DND-41 (cell line): ENCODE data around the gene TMEM178B.

ENCODE experiments used
- ATAC-seq: fragments of 200-7000 bp; cut with Tn5 transposase; 3 replicates; pipeline ENCODE4 v1.9.1; 2021; ENCODE audit warnings: low read depth; ENCODE audit not compliant: insufficient read depth
- DNase-seq: peaks from one replicate; pipeline ENCODE4 v3.0.0-alpha.2; 2020
- H2AFZ ChIP-seq: 2 replicates; pipeline ENCODE4 v1.6.0; 2012; ENCODE audit warnings: low read depth, low read length
- H3K27ac ChIP-seq: 2 replicates; pipeline ENCODE4 v1.5.1; 2012; ENCODE audit warnings: low read length, inconsistent platforms
- H3K27me3 ChIP-seq: fragments of 200-600 bp; sonication (generic); 2 replicates; pipeline ENCODE4 v1.6.0; 2012; ENCODE audit warnings: low read length, mild to moderate bottlenecking, inconsistent platforms; ENCODE audit not compliant: insufficient read depth, poor library complexity
- H3K36me3 ChIP-seq: 2 replicates; pipeline ENCODE4 v1.5.1; 2012; ENCODE audit warnings: low read length, inconsistent platforms; ENCODE audit not compliant: insufficient read depth
- H3K4me1 ChIP-seq: 2 replicates; pipeline ENCODE4 v1.5.1; 2012; ENCODE audit warnings: mild to moderate bottlenecking, low read length; ENCODE audit not compliant: insufficient read depth
- H3K4me2 ChIP-seq: 2 replicates; pipeline ENCODE4 v1.6.0; 2012; ENCODE audit warnings: mild to moderate bottlenecking, moderate library complexity, low read length, inconsistent platforms; ENCODE audit not compliant: insufficient read depth
- H3K4me3 ChIP-seq, 2 experiments: fragments of 200-600 bp in 1 of 2; shearing (Covaris generic) in 1 of 2; 2 replicates each; pipeline ENCODE4 v1.5.1; 2012 to 2016; ENCODE audit warnings: inconsistent platforms in 2 of 2, low read length in 2 of 2, mild to moderate bottlenecking in 2 of 2, low read depth in 1 of 2, moderate library complexity in 1 of 2
- H3K79me2 ChIP-seq: 2 replicates; pipeline ENCODE4 v1.6.0; 2012; ENCODE audit warnings: low read length, inconsistent platforms; ENCODE audit not compliant: insufficient read depth
- H3K9ac ChIP-seq: 2 replicates; pipeline ENCODE4 v1.6.0; 2012; ENCODE audit warnings: low read depth, mild to moderate bottlenecking, inconsistent platforms, low read length, moderate library complexity
- H3K9me3 ChIP-seq: 2 replicates; pipeline ENCODE4 v1.5.1; 2012; ENCODE audit warnings: low read length, moderate library complexity, mild to moderate bottlenecking, inconsistent platforms; ENCODE audit not compliant: insufficient read depth, severe bottlenecking
- H4K20me1 ChIP-seq: 2 replicates; pipeline ENCODE4 v1.6.0; 2012; ENCODE audit warnings: low read length; ENCODE audit not compliant: insufficient read depth
- EZH2 ChIP-seq: IDR thresholded peaks from 3 replicates; pipeline ENCODE4 v1.6.1; 2012; ENCODE audit warnings: borderline replicate concordance, low read depth, mild to moderate bottlenecking, moderate library complexity, low read length, inconsistent platforms; ENCODE audit not compliant: severe bottlenecking
- TF ChIP-seq, protein P1 (sequence below): IDR thresholded peaks from 2 replicates; pipeline ENCODE4 v1.5.1; 2012; ENCODE audit warnings: borderline replicate concordance, low read length, moderate library complexity, mild to moderate bottlenecking; ENCODE audit not compliant: poor library complexity, severe bottlenecking; ENCODE audit errors: extremely low read depth

Gene TMEM178B

DNA sequence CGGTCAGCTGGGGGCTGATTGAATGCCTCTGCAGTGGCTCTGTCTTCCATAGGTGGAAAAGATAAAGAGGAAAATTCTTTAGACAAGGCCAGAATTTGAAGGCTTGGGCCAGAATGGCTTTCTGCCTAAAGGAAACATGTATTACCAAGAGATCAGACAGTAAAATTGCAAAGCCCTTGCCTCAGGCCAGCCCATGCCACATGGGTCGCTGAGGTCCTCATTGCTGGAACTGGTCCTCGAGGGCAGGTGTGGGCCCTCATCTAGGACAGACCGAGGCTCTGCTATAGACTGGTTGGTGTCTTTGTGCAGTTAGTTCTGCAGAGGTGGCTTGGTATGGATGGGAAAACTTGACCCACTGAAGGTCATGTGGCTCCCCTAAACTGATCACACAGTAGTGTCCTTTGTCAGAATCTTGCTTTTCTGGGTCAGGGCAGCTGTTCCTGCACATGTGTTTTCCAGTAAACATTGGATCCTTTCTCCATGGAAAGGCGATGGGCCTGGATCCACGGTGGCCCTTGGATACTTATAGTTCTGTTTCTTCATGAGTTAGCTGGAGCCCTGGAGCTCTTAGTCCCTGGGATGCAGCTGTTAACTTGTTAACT, 80.4 kb downstream of the TMEM178B start:
- Histone ChIP-seq H3K9me3 (no peaks in the 10 kb centered on the region), H4K20me1 (no peaks in the 10 kb centered on the region), H3K27me3 (peaks cover 3% of the 10 kb centered on the region), H3K9ac (no peak overlapping the region), H3K4me3 (no peak overlapping the region), H3K36me3 (no peaks in the 10 kb centered on the region), H2AFZ (no peak overlapping the region), H3K4me2 (no peak overlapping the region), H3K27ac (no peak overlapping the region), H3K4me1 (no peaks in the 10 kb centered on the region), H3K79me2 (no peaks in the 10 kb centered on the region)
- no peak for DNase-seq
- no peak for ATAC-seq
- TF ChIP-seq, protein P1, sequence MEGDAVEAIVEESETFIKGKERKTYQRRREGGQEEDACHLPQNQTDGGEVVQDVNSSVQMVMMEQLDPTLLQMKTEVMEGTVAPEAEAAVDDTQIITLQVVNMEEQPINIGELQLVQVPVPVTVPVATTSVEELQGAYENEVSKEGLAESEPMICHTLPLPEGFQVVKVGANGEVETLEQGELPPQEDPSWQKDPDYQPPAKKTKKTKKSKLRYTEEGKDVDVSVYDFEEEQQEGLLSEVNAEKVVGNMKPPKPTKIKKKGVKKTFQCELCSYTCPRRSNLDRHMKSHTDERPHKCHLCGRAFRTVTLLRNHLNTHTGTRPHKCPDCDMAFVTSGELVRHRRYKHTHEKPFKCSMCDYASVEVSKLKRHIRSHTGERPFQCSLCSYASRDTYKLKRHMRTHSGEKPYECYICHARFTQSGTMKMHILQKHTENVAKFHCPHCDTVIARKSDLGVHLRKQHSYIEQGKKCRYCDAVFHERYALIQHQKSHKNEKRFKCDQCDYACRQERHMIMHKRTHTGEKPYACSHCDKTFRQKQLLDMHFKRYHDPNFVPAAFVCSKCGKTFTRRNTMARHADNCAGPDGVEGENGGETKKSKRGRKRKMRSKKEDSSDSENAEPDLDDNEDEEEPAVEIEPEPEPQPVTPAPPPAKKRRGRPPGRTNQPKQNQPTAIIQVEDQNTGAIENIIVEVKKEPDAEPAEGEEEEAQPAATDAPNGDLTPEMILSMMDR, result no peak
- no peak for TF ChIP-seq EZH2

DNA sequence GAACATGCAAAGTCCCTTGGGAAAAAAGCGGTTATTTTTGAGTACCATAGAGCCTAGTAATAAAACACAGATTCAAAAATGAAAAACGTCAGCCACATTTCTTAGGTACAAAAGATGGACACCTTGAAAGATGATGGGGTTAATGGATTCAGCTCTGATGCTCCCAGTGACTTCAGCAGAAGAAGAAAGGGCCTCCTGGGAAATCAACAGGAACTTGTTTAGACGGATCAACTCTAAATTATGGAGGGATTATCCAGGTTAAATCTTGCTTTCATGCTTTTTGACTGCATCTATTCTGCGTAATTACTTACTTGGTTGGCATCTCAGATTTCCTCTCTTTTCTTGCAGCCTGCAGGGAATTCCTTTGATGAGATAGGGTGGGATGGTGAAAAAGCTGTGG, 82.5 kb downstream of the TMEM178B start:
- no peaks in the 10 kb centered on the region for H3K9me3 ChIP-seq
- no peaks in the 10 kb centered on the region for H3K4me1 ChIP-seq
- H3K4me2 ChIP-seq, result no peak overlapping the region
- no peaks in the 10 kb centered on the region for H4K20me1 ChIP-seq
- no peak for DNase-seq
- no peaks in the 10 kb centered on the region for H3K36me3 ChIP-seq
- no peak for TF ChIP-seq EZH2
- TF ChIP-seq, protein P1, result no peak
- H2AFZ ChIP-seq, result no peak overlapping the region
- H3K4me3 ChIP-seq, result no peak overlapping the region
- no peak for ATAC-seq
- no peak overlapping the region for H3K27ac ChIP-seq
- H3K79me2 ChIP-seq, result no peaks in the 10 kb centered on the region
- H3K27me3 ChIP-seq, result peaks cover 6% of the 10 kb centered on the region
- H3K9ac ChIP-seq, result no peak overlapping the region

DNA sequence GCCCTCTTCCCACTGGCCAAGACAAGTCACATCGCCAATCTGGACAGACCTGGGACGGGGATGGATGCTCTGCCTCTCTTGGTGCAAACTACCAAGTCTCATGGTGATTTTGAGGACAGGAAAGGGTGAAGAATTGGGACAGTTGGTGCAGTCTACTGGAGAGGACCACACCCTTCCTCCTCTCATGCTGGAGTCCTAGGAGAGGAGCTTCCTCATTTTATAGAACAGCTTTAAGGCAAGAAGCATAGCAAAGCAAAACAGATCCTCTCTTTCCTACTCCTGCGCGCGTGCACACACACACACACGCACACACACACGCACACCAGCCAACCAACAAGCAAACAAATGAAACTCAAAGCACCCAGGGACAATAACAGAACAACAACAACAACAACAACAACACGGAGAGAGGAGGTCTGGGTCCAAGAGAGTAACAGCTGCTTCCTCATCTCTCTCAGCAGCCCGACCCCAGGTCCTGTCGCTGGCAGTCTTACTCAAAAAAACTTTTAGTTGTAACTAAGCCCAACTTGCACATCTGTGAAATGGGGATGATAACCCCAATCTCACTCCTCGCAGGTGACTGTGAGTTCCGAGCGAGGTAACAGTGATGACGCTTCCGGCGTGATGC, 83.4 kb downstream of the TMEM178B start:
- Histone ChIP-seq H3K27me3 (peaks cover 6% of the 10 kb centered on the region), H3K79me2 (no peaks in the 10 kb centered on the region), H2AFZ (no peak overlapping the region), H3K4me1 (no peaks in the 10 kb centered on the region), H3K9ac (no peak overlapping the region), H3K36me3 (no peaks in the 10 kb centered on the region), H3K27ac (no peak overlapping the region), H4K20me1 (no peaks in the 10 kb centered on the region), H3K4me2 (no peak overlapping the region), H3K9me3 (no peaks in the 10 kb centered on the region), H3K4me3 (no peak overlapping the region)
- ATAC-seq (no peak), DNase-seq (no peak)
- TF ChIP-seq EZH2, result no peak
- TF ChIP-seq, protein P1, result no peak
